HG03066 (cell line): Measurements from ENCODE around the gene PLA2G4B.

Experiments used
- ATAC-seq: cut with Tn5 transposase; IDR thresholded peaks from one replicate; pipeline ENCODE4 v1.9.1; 2021; ENCODE audit warnings: low read depth; ENCODE audit not compliant: unreplicated experiment

PLA2G4B gene, protein sequence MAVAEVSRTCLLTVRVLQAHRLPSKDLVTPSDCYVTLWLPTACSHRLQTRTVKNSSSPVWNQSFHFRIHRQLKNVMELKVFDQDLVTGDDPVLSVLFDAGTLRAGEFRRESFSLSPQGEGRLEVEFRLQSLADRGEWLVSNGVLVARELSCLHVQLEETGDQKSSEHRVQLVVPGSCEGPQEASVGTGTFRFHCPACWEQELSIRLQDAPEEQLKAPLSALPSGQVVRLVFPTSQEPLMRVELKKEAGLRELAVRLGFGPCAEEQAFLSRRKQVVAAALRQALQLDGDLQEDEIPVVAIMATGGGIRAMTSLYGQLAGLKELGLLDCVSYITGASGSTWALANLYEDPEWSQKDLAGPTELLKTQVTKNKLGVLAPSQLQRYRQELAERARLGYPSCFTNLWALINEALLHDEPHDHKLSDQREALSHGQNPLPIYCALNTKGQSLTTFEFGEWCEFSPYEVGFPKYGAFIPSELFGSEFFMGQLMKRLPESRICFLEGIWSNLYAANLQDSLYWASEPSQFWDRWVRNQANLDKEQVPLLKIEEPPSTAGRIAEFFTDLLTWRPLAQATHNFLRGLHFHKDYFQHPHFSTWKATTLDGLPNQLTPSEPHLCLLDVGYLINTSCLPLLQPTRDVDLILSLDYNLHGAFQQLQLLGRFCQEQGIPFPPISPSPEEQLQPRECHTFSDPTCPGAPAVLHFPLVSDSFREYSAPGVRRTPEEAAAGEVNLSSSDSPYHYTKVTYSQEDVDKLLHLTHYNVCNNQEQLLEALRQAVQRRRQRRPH

GRCh38 chr15:41838400-41838897 lies at the start of gene PLA2G4B:
TSS of gene PLA2G4B (plus strand) at chr15:41838847. CDS start at chr15:41838914, 67 bp downstream.
- no peak for ATAC-seq

DNA sequence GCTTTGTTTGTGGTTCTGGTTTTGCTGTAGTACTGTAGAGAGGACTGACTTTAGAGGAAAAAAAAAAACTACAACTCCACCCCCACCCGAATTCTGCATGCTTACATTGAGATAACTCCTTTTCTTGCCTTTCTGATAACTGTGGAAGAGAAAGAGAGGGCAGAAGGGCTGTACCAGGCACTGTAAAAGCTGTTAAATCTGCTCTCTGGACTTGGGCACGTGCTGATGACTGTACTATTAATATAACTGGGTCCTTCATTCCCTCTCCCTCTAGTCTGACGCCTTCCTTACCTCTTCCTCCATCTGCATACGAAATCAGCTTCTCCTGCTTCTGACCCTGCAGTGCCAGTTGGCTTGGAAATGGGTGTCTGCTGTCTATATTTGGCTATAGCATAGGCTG lies 49.4 kb upstream of the PLA2G4B start:
- no peak for ATAC-seq

DNA sequence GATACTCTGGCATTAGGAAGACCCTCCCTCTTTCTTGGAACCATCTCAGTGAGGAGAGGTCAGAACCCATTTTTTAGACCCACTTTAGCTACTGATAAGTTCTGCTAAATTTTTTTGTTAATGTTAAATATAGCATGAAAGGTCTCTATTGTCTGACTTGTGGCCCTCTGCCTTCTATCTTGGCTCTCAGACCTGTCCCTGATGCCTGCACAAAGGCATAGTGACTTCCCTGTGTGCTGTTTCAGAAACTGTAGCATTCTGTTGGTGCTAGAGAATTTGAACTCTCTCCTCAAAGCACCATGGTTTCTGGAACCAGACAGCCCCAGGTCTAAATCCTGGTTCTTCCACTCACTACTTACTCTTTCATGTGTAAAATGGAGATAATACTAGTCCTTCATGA lies 49.0 kb upstream of the PLA2G4B start:
- ATAC-seq, result no peak

DNA sequence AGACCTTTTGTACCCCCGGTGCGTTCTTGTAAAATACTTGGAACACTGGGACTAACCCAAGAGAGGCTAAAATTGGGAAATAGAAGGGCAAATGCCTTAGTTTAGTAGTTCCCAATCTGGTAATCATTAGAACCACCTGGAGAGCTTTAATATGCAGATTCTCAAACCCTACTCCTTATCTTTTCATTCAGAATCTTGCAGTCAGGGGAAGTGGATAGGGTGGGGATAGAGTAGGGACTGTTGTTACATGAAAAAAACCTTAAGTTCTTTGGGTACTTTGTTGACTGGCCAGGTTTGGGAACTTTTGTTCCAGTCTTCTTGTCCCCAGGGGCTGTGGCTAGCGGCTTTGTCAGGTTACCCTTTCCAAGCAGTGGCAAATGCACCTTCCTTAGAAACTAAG lies 48.5 kb upstream of the PLA2G4B start:
- ATAC-seq, result no peak

- no peak for ATAC-seq
Measured at GRCh38 chr15:41790756-41791546, 47.7 kb upstream of the PLA2G4B start.

DNA sequence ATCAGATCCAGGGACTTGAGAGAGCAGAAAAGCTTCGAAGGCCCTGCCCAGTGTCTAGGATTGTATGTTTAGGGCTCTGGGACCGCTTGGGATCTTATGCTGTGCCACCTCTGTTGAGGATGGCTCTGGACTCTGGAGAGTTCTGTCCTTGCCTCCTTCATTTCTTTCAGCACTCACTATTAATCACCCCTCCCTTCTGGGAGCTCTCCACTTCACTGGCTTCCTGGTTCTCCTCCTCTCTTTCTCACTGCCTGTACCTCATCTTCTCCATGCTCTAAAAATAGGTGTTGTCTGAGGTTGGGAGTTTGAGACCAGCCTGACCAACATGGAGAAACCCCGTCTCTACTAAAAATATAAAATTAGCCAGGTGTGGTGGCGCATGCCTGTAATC lies 47.1 kb upstream of the PLA2G4B start:
- ATAC-seq, result no peak

DNA sequence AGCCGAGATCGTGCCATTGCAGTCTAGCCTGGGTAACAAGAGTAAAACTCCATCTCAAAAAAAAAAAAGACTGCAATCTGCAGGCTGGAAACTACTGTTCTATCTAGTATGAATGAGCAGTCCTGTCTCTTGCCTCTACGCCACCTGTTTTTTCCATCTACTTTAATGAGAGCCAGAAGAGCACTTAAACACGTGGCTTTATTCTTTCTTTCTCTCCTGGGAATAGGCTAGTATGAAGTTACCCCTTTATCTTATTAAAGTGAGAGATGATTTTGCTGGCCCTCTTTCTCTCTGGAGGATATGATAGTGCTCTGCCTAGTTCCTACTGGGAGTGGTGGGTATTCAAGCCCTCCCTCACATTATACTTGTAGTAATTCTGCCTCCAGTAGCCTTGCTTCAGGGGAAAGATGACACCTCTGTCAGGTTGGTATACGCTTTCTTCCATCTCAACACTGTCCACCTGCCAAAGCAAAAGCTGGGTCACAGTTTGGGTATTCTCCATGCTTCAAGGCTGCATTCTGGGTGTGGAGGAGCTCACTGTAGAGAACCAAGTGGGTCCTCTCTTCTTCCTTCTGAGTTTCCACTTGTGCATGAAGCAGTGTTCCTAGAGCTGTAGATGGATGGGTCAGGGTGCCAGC lies 46.5 kb upstream of the PLA2G4B start:
- no peak for ATAC-seq

GRCh38 chr15:41794081-41794480 lies 44.6 kb upstream of the PLA2G4B start:
- no peak for ATAC-seq

DNA sequence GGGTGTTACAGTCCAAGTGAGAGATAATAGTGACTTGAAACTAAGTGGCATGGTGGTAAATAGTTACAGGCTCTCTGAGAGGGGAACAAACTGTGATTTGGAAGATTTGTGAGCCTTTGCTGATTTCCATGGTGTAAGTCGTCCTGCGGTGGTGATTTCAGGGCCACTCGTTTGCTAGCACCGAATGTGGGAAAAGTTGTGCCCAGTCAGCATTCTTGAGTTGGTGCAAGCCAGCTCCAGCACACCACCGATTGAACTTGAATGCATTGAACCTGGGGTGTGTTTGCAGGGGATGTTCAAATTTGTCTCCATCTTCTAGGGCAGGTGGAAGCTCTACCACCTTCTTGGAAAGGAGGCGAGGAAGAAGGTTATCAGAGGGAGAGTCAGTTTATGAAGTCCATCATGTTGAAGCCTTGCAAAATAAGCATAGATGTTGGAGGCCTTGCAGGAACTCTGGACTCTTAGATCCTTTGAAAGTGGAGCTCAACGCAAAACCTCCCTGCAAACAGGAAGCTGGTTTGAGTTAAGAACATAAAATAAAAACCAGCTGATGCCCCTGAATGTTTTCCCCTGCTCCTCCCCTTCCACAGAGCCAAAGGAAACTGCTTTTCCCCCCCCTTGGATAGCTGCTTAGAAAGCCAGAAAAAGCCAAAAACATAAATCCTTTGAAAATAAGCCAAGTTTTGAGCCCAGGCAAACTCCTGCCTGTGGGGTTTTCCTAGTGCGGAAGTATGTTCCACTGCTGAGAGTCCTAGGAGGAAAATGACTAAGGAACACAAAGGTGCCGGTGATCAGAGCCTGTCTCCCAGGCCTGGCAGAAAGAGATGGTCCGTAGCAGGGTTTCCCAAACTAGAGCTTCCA lies 42.4 kb upstream of the PLA2G4B start:
- ATAC-seq, result no peak

- no peak for ATAC-seq
Measured at GRCh38 chr15:41797201-41797944, 41.3 kb upstream of the PLA2G4B start.

DNA sequence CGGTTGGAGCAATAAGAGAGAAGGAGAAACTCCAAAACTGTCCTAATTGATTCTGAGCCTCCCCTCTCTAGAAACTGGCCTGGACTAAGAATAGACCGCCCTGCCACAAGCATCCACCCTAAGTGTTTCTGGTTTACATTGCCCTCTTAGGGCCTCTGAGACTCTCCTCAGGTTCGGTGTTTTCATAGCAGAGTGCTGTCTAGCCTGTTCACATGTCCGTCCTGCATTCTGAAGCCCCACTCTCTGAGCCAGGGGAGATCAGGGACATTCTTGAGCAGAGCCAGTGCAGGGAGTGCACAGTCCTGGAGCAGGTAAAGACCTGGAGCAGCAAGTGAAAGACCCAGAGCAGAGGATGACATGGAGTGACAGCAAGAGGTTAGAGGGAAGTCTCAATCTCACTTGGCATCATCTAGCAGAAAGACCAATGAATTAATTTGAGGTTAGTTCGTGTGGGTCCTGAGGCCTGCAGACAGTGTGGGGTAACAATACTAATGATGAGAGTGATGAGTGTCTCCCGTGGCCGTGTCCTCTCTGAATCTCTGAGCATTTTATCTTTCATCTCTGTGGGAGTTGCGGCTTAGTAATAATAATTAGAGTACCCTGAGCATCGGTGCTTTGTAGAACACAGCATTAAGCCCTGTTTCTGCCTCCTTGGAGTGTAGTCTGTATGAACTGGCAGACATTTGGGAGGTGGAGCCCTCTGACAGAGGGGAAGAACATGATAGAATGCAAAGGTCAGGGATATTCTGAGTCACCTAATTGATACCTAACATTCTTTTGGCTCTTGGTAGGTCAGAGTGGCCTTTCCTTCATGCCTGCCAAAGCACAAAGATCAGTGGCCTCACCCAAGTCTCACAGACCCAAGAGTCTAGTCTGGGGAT lies 39.8 kb upstream of the PLA2G4B start:
- no peak for ATAC-seq

GRCh38 chr15:41799488-41799805 lies 39.2 kb upstream of the PLA2G4B start:
- no peak for ATAC-seq

- ATAC-seq, result no peak
Measured at GRCh38 chr15:41801185-41801584, 37.5 kb upstream of the PLA2G4B start.

GRCh38 chr15:41801850-41802455 lies 36.7 kb upstream of the PLA2G4B start:
- no peak for ATAC-seq

GRCh38 chr15:41804361-41804760 lies 34.3 kb upstream of the PLA2G4B start:
- no peak for ATAC-seq

DNA sequence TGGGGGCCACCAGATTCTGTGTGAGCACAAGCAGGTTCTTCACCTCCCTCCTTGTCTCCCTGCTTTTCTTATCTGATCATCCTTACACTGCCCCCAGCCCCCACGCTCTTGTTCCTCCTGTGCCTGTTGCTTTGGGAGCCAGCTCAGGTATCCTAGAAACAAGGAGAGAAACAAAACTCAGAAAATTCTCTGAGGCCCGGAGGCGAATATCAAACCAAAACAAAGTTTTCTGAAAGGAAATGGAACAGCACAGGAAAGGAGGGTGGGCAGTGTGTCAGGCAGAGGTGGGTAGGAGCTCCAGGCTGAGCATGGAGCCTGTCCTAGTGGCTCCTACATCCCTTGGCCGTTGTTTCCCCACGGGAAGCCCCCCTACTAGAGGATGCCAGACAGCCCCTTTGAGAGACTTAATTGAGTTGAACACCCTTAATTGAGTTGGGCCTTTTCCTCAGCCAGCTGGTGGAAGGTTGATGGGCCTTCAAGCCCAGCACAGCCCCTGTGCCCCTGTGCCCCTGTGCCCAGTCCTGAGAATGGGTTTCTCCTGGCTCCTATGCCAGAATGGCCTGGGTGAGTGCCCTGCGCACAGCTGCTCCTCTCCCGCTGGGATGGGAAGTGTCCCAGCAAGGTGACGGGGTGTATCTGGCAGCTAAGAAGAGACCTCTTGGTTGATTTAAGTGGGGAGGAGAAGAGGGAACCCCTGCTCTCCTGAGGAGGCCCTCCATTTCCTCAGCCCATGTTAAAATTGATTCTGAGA lies 33.6 kb upstream of the PLA2G4B start:
- ATAC-seq, result no peak

DNA sequence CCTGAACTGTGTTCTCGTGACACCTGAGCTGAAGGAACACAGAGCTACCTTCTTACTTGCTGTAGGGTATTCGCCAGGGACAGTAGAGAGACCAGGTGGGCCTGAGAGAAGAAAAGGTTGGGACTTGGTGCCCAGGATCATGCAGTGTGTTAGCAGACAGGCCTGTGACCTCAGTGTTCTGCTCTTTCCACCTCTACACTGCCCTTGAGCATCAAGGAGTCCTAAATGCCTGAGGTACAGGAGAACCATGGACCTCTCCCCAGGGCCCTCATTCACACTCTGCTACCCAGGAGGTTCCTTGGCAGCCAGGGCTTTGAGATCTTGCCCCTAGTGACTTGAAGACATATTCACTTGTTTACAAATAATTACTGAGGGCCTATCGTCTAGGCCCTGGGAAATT lies 32.9 kb upstream of the PLA2G4B start:
- no peak for ATAC-seq
